HT1080 (cell line): ENCODE data around the gene AKR1E2. TPM values are rescaled to one million over a fixed set of nuclear protein-coding genes. Genes with fewer than 3 reads are reported as not detected.

Experiments used
- DNase-seq: peaks from one replicate; pipeline ENCODE4 v3.0.0-alpha.2; 2015; ENCODE audit warnings: low read depth
- polyA plus RNA-seq, 2 experiments: library from polyadenylated mRNA; depleted of rRNA; stranded (reverse); fragments of >200 nt; gene quantifications; 2 replicates each; pipeline ENCODE4 v1.2.3, GENCODE V29; 2015
- total RNA-seq: library from RNA; depleted of rRNA; stranded (reverse); fragments of >200 nt; shearing (Covaris generic); gene quantifications from 2 replicates; pipeline ENCODE4 v1.2.3, GENCODE V29; 2014; rRNA removed

The AKR1E2 gene
- not detected in 2 replicates for total RNA-seq
- not detected in 2 replicates for polyA plus RNA-seq (2015; cell fraction: cytosol; rRNA removed)
- not detected in 2 replicates for polyA plus RNA-seq (2015; cell fraction: nucleus; rRNA removed)

GRCh38 chr10:4825868-4826791 is at the start of gene AKR1E2:
AKR1E2 (plus strand) TSS chr10:4826207; CDS start chr10:4826325, 118 bp downstream.
- no peak for DNase-seq

- DNase-seq, result no peak
Observed at GRCh38 chr10:4776234-4776638, 49.8 kb upstream of the AKR1E2 start.

- no peak for DNase-seq
Observed at GRCh38 chr10:4778761-4779160, 47.2 kb upstream of the AKR1E2 start.

GRCh38 chr10:4780091-4780490 is 45.9 kb upstream of the AKR1E2 start:
- DNase-seq, result no peak

- peak; percentile 87 for DNase-seq
Observed at GRCh38 chr10:4780782-4781181, 45.2 kb upstream of the AKR1E2 start.

GRCh38 chr10:4781955-4782354 is 44.1 kb upstream of the AKR1E2 start:
- no peak for DNase-seq

GRCh38 chr10:4784667-4785333 is 41.2 kb upstream of the AKR1E2 start:
- no peak for DNase-seq

GRCh38 chr10:4786043-4786839 is 39.8 kb upstream of the AKR1E2 start:
- no peak for DNase-seq

- no peak for DNase-seq
Observed at GRCh38 chr10:4790045-4790444, 36.0 kb upstream of the AKR1E2 start.

GRCh38 chr10:4790922-4791321 is 35.1 kb upstream of the AKR1E2 start:
- no peak for DNase-seq

- no peak for DNase-seq
Observed at GRCh38 chr10:4792381-4792780, 33.6 kb upstream of the AKR1E2 start.

- DNase-seq, result no peak
Observed at GRCh38 chr10:4801405-4801804, 24.6 kb upstream of the AKR1E2 start.

GRCh38 chr10:4802711-4803487 is 23.1 kb upstream of the AKR1E2 start:
- DNase-seq, result no peak

- no peak for DNase-seq
Observed at GRCh38 chr10:4803822-4804221, 22.2 kb upstream of the AKR1E2 start.

GRCh38 chr10:4804465-4804864 is 21.5 kb upstream of the AKR1E2 start:
- no peak for DNase-seq

- no peak for DNase-seq
Observed at GRCh38 chr10:4806534-4806933, 19.5 kb upstream of the AKR1E2 start.

GRCh38 chr10:4807761-4808507 is 18.1 kb upstream of the AKR1E2 start:
- DNase-seq, result peak; percentile 95

GRCh38 chr10:4809156-4809555 is 16.9 kb upstream of the AKR1E2 start:
- no peak for DNase-seq

GRCh38 chr10:4810092-4810491 is 15.9 kb upstream of the AKR1E2 start:
- no peak for DNase-seq

- DNase-seq, result no peak
Observed at GRCh38 chr10:4812046-4812445, 14.0 kb upstream of the AKR1E2 start.
